GM19193 (cell line): ENCODE data around the gene SNX27.

Source experiments
- POLR2A ChIP-seq: IDR thresholded peaks from 4 replicates; pipeline ENCODE4 v1.6.1; 2011; ENCODE audit not compliant: insufficient read depth, insufficient read length; ENCODE audit errors: extremely low read depth

Gene SNX27

DNA sequence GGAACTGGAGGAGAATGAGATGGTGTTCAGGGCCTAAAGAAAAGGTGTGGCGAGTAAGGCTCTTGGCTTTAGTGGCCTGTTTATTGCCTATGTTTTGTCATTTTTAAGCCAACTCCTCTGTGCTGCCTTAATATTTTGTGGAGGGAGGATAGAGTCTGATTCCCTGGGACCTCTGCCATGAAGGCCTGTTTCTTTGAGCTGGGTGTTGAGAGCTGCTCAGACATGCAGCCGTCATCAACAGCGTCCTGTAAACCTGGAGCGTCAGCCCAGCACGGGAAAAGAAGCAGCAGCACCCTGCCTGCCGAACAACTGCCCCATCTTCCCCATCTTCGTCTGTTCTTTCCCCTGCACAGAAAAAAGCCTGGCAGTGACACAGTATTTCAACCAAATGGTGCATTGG, 27.1 kb upstream of the SNX27 start:
- no peak for TF ChIP-seq POLR2A

DNA sequence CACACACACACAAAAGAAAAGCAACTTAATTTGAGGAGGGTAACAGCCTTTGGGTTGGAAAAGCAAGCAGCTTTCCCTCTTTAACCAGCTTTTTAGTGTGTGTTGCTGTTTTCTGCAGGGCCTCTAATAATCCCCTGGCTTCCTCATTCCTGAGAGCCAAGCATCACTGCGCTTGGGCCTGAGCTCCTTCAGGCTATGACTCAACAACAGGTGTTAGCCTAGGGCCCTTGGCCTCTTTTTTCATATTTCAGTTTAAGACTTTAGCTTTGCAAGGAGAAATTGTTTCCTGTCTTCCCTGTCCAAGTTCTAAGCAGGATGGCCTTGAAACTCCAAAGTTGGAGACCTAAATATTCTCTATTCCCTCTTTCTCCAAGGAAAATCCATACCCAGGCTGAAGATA, 26.2 kb upstream of the SNX27 start:
- no peak for TF ChIP-seq POLR2A

DNA sequence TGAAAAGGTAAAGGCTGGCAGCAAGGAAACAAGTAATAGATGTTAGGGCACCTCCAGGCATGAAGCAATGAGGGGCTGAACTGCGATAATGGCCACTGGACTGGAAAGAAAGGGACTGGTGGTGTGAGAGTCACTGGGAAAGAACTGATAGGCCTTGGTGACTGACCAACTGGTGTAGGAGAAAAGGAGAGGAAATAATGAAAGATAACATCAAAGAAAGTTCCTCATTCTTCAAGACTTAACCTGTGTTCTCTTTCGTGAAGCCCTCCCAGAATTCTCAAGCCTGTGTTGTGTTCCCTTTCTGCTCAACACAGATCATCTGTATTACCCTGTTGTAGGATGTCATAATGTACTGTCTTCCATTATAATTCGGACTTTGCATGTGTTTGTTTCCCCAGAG, 20.9 kb upstream of the SNX27 start:
- TF ChIP-seq POLR2A = no peak

DNA sequence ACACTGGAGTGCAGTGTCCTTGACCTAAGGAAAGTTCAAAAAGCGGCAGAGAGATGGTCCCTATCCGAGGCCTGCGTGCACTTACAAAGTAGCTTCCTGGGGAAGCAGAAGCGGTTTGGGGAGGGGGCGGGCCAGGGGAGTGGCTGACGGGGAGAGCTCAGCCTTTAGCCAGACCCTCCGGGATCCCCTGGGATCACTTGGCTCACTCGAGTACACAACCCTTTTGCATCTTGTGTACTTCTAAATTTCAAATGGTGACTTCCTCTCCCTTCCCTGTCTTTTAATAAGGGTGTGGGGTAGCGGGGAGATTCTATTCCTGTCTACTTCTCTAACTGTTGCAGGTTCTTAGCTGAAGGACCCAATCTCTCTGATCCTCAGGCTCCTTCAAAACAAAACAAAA, 18.1 kb upstream of the SNX27 start:
- no peak for TF ChIP-seq POLR2A

DNA sequence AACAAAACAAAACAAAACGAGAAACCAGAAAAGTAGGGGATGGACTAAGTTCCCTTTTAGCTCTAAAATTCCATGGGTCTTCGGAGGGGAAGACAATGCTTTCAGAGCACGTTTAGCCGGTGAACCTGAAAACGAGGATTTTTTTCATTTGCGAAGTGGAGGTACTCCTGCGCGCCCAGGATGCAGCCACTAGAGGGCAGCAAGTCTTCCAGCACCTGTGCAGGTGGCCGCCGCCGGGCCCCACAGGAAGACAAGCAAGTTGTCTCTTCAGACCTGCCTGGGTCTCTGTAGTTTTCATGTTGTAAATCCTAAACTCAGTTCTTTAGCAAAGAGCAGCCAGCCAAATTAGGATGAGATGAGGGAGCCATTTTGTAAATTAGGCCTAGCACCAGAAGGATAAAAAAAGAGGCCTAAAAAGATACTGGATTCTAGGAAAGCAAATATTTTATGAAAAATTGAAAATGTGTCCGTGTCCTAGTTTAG, 17.7 kb upstream of the SNX27 start:
- TF ChIP-seq POLR2A = no peak

DNA sequence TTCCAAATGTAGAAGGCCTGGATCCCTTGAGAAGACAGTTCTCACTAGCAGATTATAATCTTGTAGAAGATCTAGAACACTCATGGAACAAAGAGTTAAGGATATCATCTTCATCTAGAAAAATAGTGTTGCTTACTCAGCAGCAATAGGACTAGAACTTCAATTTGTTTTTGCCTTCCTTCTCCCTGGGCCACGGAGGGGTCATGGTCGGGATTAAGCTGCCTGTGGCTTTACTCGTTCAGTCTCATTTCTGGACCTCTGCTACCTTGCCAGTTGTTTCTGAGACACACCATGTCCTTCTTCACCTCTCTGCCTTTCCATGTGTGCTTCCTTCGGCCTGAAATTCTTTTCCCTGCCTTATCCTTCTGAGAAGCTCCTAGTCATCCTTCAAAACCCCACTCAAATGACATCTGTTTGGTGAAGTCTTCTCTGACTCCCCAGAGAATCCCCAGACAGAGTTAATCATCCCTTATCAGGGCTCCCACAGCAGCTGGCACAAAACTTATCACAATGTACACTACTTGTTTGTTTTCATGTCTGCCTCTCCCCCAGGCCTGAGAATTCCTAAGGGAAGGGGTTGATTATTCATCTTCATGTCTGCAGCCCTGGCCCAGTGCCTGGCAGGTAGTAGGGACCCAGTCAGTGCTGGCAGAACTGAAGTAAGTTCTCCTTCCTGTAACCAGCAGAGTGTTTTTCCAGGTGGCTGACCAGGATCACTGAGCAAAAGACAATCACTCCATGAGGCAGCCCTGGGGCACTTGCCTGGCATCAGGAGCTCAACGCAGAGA, 15.5 kb upstream of the SNX27 start:
- no peak for TF ChIP-seq POLR2A

DNA sequence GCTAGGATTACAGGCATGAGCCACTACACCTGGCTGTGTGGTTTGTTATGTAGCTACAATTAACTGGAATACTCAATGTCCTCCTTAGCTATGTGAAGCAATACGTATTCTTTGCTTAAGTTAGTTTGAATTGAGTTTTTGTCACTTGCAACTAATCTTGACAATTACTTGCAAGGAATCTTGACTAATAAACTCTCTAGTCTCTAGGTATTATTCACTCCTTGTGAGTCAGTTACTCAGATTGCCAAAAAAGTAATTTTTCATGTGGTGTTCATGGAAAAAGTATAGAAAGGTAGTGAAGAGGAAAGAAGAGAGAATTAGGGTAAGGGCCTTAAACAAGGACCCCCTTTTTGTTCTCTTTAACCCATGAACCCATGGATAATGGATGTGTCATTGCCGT, 7.6 kb upstream of the SNX27 start:
- no peak for TF ChIP-seq POLR2A

DNA sequence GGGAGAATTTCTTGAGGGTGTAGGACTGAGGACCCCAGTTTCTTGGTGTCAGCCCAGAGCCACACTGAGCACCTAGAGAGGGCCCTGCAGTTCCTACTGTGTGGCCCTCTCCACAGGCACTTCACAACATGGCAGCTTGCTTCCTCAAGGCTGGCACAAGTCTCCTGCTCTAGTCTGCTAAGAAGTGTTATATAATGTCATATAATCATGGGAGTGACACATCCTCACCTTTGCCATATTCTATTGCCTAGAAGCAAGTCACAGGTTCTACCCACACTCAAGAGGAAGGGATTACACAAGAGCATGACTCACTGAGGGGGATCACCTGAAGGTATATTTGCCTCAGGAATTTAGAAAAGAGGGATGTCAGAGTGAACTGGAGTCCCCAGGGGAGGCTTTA, 5.5 kb upstream of the SNX27 start:
- TF ChIP-seq POLR2A = no peak

DNA sequence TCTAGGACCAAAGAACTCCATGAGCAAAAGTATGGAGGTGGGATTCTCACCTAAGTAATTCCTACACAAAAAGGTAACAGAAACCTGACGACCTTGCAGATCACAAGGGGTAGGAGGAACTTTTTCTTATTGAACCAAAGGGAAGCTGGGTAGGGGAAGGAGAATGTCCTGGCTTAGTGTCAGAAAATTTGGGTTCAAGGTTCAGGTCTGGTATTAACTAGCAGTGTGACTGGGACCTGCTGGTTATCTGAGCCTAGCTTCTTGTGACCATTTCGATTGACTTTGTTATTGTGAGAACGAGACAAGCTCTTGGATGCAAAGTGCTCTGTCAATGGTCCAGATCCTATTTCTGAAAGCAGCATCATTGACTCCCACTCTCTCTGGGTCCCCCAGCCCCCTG, 5.0 kb upstream of the SNX27 start:
- TF ChIP-seq POLR2A = no peak

DNA sequence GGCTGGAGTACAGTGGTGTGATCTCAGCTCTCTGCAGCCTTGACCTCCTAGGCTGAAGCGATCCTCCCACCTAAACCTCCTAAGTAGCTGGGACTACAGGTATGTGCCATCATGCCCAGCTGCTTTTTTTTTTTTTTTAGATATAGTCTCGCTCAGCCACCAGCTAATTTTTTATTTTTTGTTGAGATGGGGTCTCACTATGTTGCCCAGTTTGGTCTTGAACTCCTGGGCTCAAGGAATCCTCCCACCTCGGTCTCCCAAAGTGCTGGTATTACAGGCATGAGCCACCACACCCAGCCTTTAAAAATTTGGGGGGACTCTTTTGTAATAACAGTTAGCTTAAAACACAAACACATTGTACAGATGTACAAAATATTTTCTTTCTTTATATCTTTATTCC, 1.7 kb upstream of the SNX27 start:
- no peak for TF ChIP-seq POLR2A

DNA sequence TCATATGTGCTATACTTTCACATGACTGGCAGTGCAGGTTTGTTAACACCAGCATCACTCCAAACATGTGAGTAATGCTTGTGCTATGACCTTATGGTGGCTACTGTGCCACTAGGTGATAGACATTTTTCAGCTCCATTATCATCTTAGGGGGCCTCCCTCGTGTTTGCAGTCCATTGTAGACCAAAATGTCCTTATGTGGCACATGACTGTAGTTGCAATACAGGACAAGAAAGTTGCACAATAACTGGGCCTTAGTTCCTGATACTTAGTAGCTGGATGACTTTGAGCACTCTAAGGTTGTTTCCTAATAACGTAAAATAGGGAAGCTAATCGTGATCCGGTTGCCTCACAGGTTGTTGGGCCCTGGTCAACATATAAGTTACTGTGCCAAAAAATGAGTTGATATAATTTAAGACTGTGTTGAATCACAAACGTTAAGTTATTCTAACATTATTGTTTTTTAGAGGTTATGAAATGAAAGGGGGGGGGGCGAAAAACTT, 511 bp upstream of the SNX27 start:
- TF ChIP-seq POLR2A = no peak

DNA sequence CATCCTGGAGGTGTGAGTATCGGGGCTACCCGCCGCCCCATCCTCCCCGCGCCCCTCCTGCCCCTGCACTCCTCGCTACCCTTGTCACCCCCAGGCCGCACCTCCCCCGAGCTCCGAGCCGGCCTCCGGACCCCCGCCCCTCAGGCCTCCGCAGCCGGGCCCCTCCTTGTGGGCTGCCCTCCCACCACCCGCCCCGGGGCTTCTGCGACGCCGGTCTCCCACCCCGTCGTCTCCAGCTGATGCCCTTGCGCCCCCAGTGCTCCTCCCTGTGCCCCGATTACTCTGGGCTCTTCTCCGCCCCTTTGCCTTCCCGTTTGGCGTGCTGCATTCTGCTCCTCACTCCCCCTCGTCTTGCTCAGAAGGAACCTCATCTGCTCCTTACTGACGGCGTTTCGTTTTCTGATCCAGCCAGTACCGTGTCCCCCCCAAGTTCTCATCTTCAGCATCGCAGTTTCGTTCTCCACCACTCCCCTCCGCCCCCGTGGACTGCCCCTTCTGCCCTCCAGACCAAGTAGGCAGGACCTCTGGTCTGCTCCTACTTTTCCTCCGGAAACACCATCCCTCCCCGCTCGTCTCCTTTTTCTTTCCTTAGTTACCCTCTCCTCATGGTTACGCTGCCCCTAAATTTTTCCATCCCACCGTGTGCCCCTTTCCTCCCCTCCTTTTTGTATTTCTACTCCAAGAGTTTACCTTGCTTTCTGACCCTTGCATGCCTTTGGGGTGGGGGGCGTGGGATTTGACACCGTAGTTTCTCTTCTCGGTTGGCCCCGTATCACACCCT, 841 bp downstream of the SNX27 start:
- TF ChIP-seq POLR2A = no peak

DNA sequence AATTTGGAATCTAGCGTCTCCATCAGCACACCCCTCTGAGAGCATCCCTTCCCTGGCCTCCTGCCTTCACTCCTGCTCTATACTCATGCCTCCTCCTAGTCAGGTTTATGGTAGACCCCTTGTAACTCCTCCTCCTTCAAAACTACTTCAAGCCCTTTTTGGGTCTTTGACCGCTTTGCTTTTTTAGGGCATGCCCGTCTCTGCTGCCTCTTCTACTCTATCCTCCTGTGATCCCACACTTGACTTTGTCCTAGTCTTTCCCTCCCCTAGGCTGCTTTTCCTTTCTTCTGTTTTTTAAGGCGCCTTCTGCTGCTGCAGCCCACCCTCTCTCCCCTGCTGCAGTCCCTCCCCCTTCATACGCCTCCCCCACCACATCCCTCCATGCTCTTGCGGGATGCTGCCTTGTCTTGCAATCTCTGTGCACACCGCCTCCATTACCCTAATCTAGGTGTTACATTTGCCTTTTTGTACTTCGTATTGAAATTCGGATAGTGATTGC, 1.5 kb downstream of the SNX27 start:
- TF ChIP-seq POLR2A = no peak

DNA sequence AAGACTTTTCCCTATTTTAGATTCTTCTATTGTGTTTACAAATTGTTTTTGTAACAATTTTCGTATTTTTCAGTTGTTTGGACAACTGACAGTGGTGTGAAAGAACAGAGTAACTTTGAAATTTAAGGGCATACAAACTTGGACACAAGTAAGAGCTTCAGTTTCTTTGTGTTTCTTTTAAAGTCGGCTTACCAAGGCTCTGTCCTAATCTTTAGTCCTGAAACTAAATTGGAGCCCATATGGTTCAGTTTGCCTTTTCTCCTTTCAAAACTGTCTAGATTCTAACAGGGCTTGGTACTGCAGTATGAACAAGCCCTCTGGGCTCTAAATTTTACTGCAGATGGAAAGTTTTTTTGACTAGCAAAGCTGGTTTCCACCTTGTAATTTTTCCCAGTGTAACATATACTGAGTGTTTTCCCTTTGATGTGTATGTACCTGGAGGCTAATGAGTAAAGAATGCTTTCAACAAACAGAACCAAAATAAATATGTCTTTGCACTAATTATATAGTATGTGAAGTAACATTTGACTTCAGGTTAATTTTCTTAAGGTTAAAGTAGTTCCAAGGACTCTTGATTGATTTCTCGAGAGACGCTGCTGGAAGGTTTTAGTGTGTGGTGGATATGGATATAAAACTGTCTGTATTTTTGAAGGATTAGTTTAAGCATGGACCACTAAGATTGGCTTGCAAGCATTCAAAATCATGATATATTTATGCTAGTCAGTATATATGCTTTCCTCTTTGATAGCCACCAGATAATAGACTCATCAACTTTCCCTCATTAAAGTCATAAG, 4.1 kb downstream of the SNX27 start:
- no peak for TF ChIP-seq POLR2A

DNA sequence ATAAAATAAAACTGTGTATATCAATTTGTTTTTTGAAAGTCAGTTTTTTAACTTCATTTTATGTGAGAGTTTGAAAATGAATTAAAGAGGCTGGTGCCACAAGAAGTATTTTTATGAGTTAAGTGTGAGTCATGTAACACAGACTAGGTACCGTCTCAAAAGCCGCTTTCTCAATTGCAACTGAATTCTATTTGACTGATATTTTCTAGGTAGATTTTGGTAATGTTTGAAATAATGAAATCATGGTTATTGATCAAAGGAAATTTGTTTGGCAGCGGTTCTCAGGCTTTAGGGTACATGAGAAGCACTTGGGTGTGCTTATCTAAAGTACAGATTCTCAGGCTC, 4.6 kb downstream of the SNX27 start:
- no peak for TF ChIP-seq POLR2A
